ENCODE measurements around the gene UPK3A.

GRCh38 chr22:45286854-45287551, 2.3 kb downstream of the UPK3A start:
- TF ChIP-seq EP300 (IDR thresholded peaks at IDR 0.05) (no peak), POLR2A (IDR thresholded peaks at IDR 0.05) (no peak), POLR2AphosphoS5 (IDR thresholded peaks at IDR 0.05) (no peak)
